Jurkat, Clone E6-1 (cell line): ENCODE data around the gene IGFBPL1.
"Not testable (repeated sequence)": the region's sequence is repeated elsewhere in the genome, so short reads cannot be mapped to it uniquely, and the experiment has no call there.

Experiments used
- DNase-seq: peaks from one replicate; pipeline ENCODE4 v3.0.0-alpha.2; 2011; ENCODE audit warnings: low read depth, low spot score
- H3K4me3 ChIP-seq: 2 replicates; pipeline ENCODE4 v1.5.1; 2011; ENCODE audit warnings: mild to moderate bottlenecking, low read length, control low read depth, moderate library complexity

Gene IGFBPL1

GRCh38 chr9:38386319-38386895 is 37.8 kb downstream of the IGFBPL1 start:
- no peak for DNase-seq
- no peak overlapping the region for H3K4me3 ChIP-seq

GRCh38 chr9:38385896-38386295 is 38.4 kb downstream of the IGFBPL1 start:
- no peak overlapping the region for H3K4me3 ChIP-seq
- DNase-seq = no peak

GRCh38 chr9:38384990-38385848 is 39.0 kb downstream of the IGFBPL1 start:
- no peak for DNase-seq
- H3K4me3 ChIP-seq = no peak overlapping the region

GRCh38 chr9:38382141-38382540 is 42.1 kb downstream of the IGFBPL1 start:
- no peak for DNase-seq
- no peak overlapping the region for H3K4me3 ChIP-seq

GRCh38 chr9:38380872-38381534 is 43.3 kb downstream of the IGFBPL1 start:
- no peak overlapping the region for H3K4me3 ChIP-seq
- DNase-seq = no peak

GRCh38 chr9:38380230-38380871 is 43.9 kb downstream of the IGFBPL1 start:
- no peak for DNase-seq
- no peak overlapping the region for H3K4me3 ChIP-seq

- not testable (repeated sequence) for H3K4me3 ChIP-seq, DNase-seq
Measured at GRCh38 chr9:38377336-38378083, 46.7 kb downstream of the IGFBPL1 start.

GRCh38 chr9:38376021-38376670 is 48.1 kb downstream of the IGFBPL1 start:
- H3K4me3 ChIP-seq = no peak overlapping the region
- no peak for DNase-seq

GRCh38 chr9:38375572-38375963 is 48.7 kb downstream of the IGFBPL1 start:
- no peak for DNase-seq
- H3K4me3 ChIP-seq = no peak overlapping the region

- no peak for DNase-seq
Measured at GRCh38 chr9:38374847-38375571, 49.2 kb downstream of the IGFBPL1 start.

GRCh38 chr9:38373679-38374078 is 50.6 kb downstream of the IGFBPL1 start:
- DNase-seq = no peak
- no peak overlapping the region for H3K4me3 ChIP-seq

More at GRCh38 chr9:38374847-38375571, 49.2 kb downstream of the IGFBPL1 start:
- H3K4me3 ChIP-seq = no peak overlapping the region

- DNase-seq = no peak
- H3K4me3 ChIP-seq = no peak overlapping the region
Measured at GRCh38 chr9:38372762-38373619, 51.3 kb downstream of the IGFBPL1 start.

GRCh38 chr9:38371495-38371894 is 52.8 kb downstream of the IGFBPL1 start:
- no peak for DNase-seq
- no peak overlapping the region for H3K4me3 ChIP-seq

GRCh38 chr9:38370176-38370575 is 54.1 kb downstream of the IGFBPL1 start:
- no peak overlapping the region for H3K4me3 ChIP-seq
- DNase-seq = no peak

GRCh38 chr9:38368731-38369130 is 55.5 kb downstream of the IGFBPL1 start:
- DNase-seq = no peak
- H3K4me3 ChIP-seq = no peak overlapping the region

- H3K4me3 ChIP-seq = no peak overlapping the region
- DNase-seq = no peak
Measured at GRCh38 chr9:38367898-38368297, 56.4 kb downstream of the IGFBPL1 start.

- DNase-seq = no peak
Measured at GRCh38 chr9:38363589-38363925, 60.7 kb downstream of the IGFBPL1 start.

More at GRCh38 chr9:38363589-38363925, 60.7 kb downstream of the IGFBPL1 start:
- H3K4me3 ChIP-seq = no peak overlapping the region
